ENCODE measurements around the gene SGCG.
"Not testable (repeated sequence)": the region's sequence is repeated elsewhere in the genome, so short reads cannot be mapped to it uniquely, and the experiment has no call there.

Gene SGCG

GRCh38 chr13:23180711-23181110 is at the start of gene SGCG:
SGCG (plus strand) TSS chr13:23180979; CDS start chr13:23203695, 22,716 bp downstream.
- DNase-seq (ENCODE audit: low read depth in 1 of 2, low spot score in 1 of 2) = no peak

GRCh38 chr13:23134542-23134941 is 46.2 kb upstream of the SGCG start:
- no peak for DNase-seq (ENCODE audit: low read depth in 1 of 2, low spot score in 1 of 2)

- DNase-seq (ENCODE audit: low read depth in 1 of 2, low spot score in 1 of 2) = no peak
Observed at GRCh38 chr13:23140492-23140891, 40.3 kb upstream of the SGCG start.

- DNase-seq (ENCODE audit: low read depth in 1 of 2, low spot score in 1 of 2) = no peak
Observed at GRCh38 chr13:23141964-23142363, 38.8 kb upstream of the SGCG start.

GRCh38 chr13:23142607-23143006 is 38.2 kb upstream of the SGCG start:
- not testable (repeated sequence) for DNase-seq (ENCODE audit: low read depth in 1 of 2, low spot score in 1 of 2)

- no peak for DNase-seq (ENCODE audit: low read depth in 1 of 2, low spot score in 1 of 2)
Observed at GRCh38 chr13:23144431-23144830, 36.3 kb upstream of the SGCG start.

- no peak for DNase-seq (ENCODE audit: low read depth in 1 of 2, low spot score in 1 of 2)
Observed at GRCh38 chr13:23146006-23146405, 34.8 kb upstream of the SGCG start.

GRCh38 chr13:23146811-23147625 is 33.8 kb upstream of the SGCG start:
- DNase-seq (ENCODE audit: low read depth in 1 of 2, low spot score in 1 of 2) = no peak

GRCh38 chr13:23147827-23148226 is 33.0 kb upstream of the SGCG start:
- DNase-seq (ENCODE audit: low read depth in 1 of 2, low spot score in 1 of 2) = no peak

GRCh38 chr13:23157781-23158180 is 23.0 kb upstream of the SGCG start:
- no peak for DNase-seq (ENCODE audit: low read depth in 1 of 2, low spot score in 1 of 2)

- DNase-seq (ENCODE audit: low read depth in 1 of 2, low spot score in 1 of 2) = no peak
Observed at GRCh38 chr13:23159205-23159759, 21.5 kb upstream of the SGCG start.

- no peak for DNase-seq (ENCODE audit: low read depth in 1 of 2, low spot score in 1 of 2)
Observed at GRCh38 chr13:23159760-23160637, 20.8 kb upstream of the SGCG start.

- DNase-seq (ENCODE audit: low read depth in 1 of 2, low spot score in 1 of 2) = no peak
Observed at GRCh38 chr13:23160638-23161480, 19.9 kb upstream of the SGCG start.

GRCh38 chr13:23161481-23161825 is 19.3 kb upstream of the SGCG start:
- DNase-seq (ENCODE audit: low read depth in 1 of 2, low spot score in 1 of 2) = no peak

GRCh38 chr13:23175920-23176319 is 4.9 kb upstream of the SGCG start:
- DNase-seq (ENCODE audit: low read depth in 1 of 2, low spot score in 1 of 2) = no peak

GRCh38 chr13:23182142-23182541 is 1.4 kb downstream of the SGCG start:
- no peak for DNase-seq (ENCODE audit: low read depth in 1 of 2, low spot score in 1 of 2)

- DNase-seq (ENCODE audit: low read depth in 1 of 2, low spot score in 1 of 2) = no peak
Observed at GRCh38 chr13:23183292-23183691, 2.5 kb downstream of the SGCG start.

GRCh38 chr13:23185542-23185941 is 4.8 kb downstream of the SGCG start:
- no peak for DNase-seq (ENCODE audit: low read depth in 1 of 2, low spot score in 1 of 2)

GRCh38 chr13:23201870-23202269 is 21.1 kb downstream of the SGCG start:
- DNase-seq (ENCODE audit: low read depth in 1 of 2, low spot score in 1 of 2) = no peak

GRCh38 chr13:23202383-23202782 is 21.6 kb downstream of the SGCG start:
- no peak for DNase-seq (ENCODE audit: low read depth in 1 of 2, low spot score in 1 of 2)

GRCh38 chr13:23203516-23203915 is 22.7 kb downstream of the SGCG start:
- no peak for DNase-seq (ENCODE audit: low read depth in 1 of 2, low spot score in 1 of 2)
